K562 (cell line): Measurements from ENCODE around the gene JADE3. TPM values are rescaled to one million over a fixed set of nuclear protein-coding genes. Genes with fewer than 3 reads are reported as not detected.

Experiments used
- ATAC-seq: fragments of 200-7000 bp; cut with Tn5 transposase; 3 replicates; pipeline ENCODE4 v1.9.1; 2020; ENCODE audit warnings: moderate library complexity
- BruUV-seq: library from RNA; stranded (reverse); fragments of 400-500 nt; replicated peaks from 2 replicates; lab custom pipeline; 2021; lab: Mats Ljungman, UMichigan
- CTCF ChIA-PET: fragments of 300-600 bp; formaldehyde crosslinking; extraction: SDS; loops from one replicate; lab custom pipeline; 2021; ENCODE audit warnings: low intra/inter-chr PET ratio; lab: Yijun Ruan, JAX
- POLR2A ChIA-PET: fragments of 300-600, 350-650 bp; sonication (Branson Sonifier 250); formaldehyde crosslinking; extraction: SDS; loops from one replicate; lab custom pipeline; 2021; ENCODE audit warnings: antibody characterized with exemption, inconsistent platforms; lab: Yijun Ruan, JAX
- DNase-seq, 4 experiments: peaks; one replicate each; pipeline versions ENCODE4 v3.0.0 to v3.0.0-alpha.2; 2011 to 2018; ENCODE audit warnings: low spot score in 3 of 4, mixed read lengths in 3 of 4; ENCODE audit errors: extremely low read depth in 1 of 4
- FAIRE-seq: peaks from 2 replicates; lab custom pipeline; 2011; peaks lifted over from hg19 to GRCh38; lab: Jason Lieb, UNC
- H2AFZ ChIP-seq: 2 replicates; pipeline ENCODE4 v1.6.0; 2011; ENCODE audit warnings: low read depth, low read length, control low read depth, inconsistent platforms
- H3K27ac ChIP-seq: fragments of 200-600 bp; 3 replicates; pipeline ENCODE4 v1.8.0; 2011; ENCODE audit warnings: low read depth, mild to moderate bottlenecking, control low read depth, inconsistent platforms, low read length, moderate library complexity, mixed read lengths; ENCODE audit errors: extremely low read depth
- H3K27me3 ChIP-seq, 2 experiments: fragments of 300-600 bp in 1 of 2; 2 replicates in 1 of 2; 3 replicates in 1 of 2; pipeline versions ENCODE4 v1.6.0 to v1.8.0; 2011; ENCODE audit warnings: inconsistent platforms in 2 of 2, low read length in 2 of 2, mild to moderate bottlenecking in 1 of 2, mixed read lengths in 1 of 2, moderate library complexity in 1 of 2; ENCODE audit not compliant: control insufficient read depth in 2 of 2, insufficient read depth in 2 of 2
- H3K36me3 ChIP-seq: fragments of 300-600 bp; 3 replicates; pipeline ENCODE4 v1.8.0; 2011; ENCODE audit warnings: mild to moderate bottlenecking, low read length, inconsistent platforms; ENCODE audit not compliant: control insufficient read depth, insufficient read depth
- H3K4me1 ChIP-seq, 2 experiments: fragments of 200-600 bp in 1 of 2; replicated peaks in 1 of 2; 2 replicates in 1 of 2; 3 replicates in 1 of 2; pipeline versions ENCODE4 v1.5.1 to v1.8.0; 2011; ENCODE audit warnings: inconsistent platforms in 2 of 2, low read length in 2 of 2, mild to moderate bottlenecking in 1 of 2, mixed read lengths in 1 of 2, moderate library complexity in 1 of 2; ENCODE audit not compliant: control insufficient read depth in 2 of 2, insufficient read depth in 2 of 2
- H3K4me2 ChIP-seq: 2 replicates; pipeline ENCODE4 v1.6.1; 2011; ENCODE audit warnings: low read length, control low read depth, inconsistent platforms, mixed read lengths; ENCODE audit not compliant: insufficient read depth
- H3K4me3 ChIP-seq: fragments of 200-600 bp; sonication (generic), shearing (Covaris generic); 2 replicates; pipeline ENCODE4 v1.5.1; 2016; ENCODE audit warnings: control low read depth, inconsistent platforms
- H3K79me2 ChIP-seq: fragments of 200-600 bp; 3 replicates; pipeline ENCODE4 v1.8.0; 2011; ENCODE audit warnings: low read length, inconsistent platforms; ENCODE audit not compliant: control insufficient read depth, insufficient read depth
- H3K9ac ChIP-seq, 2 experiments: 2 replicates each; pipeline versions ENCODE4 v1.6.0 to v1.6.1; 2011; ENCODE audit warnings: low read depth in 2 of 2, low read length in 2 of 2, control low read depth in 1 of 2, inconsistent platforms in 1 of 2, mild to moderate bottlenecking in 1 of 2, mixed read lengths in 1 of 2; ENCODE audit not compliant: insufficient read depth in 1 of 2
- H3K9me1 ChIP-seq: one replicate; pipeline ENCODE4 v1.6.0; 2011; ENCODE audit warnings: inconsistent platforms, mild to moderate bottlenecking, low read length, moderate library complexity; ENCODE audit not compliant: control insufficient read depth, insufficient read depth
- H3K9me3 ChIP-seq: replicated peaks from 2 replicates; pipeline ENCODE4 v1.5.1; 2011; ENCODE audit warnings: low read depth, low read length, inconsistent platforms; ENCODE audit not compliant: control insufficient read depth, insufficient read depth
- H4K20me1 ChIP-seq: replicated peaks from 2 replicates; pipeline ENCODE4 v1.6.1; 2011; ENCODE audit warnings: low read length, inconsistent platforms, mixed read lengths; ENCODE audit not compliant: control insufficient read depth, insufficient read depth
- COPS2 ChIP-seq: fragments of 450-650 bp; conservative IDR thresholded peaks from 2 replicates; pipeline ENCODE4 v1.6.1; 2016; ENCODE audit warnings: mild to moderate bottlenecking, moderate library complexity
- ELF1 ChIP-seq: fragments of 200-800 bp; sonication (Bioruptor generic); IDR thresholded peaks from 2 replicates; pipeline ENCODE4 v1.6.1; 2016; ENCODE audit warnings: missing genetic modification characterization, missing compliant biosample characterization
- ELK3 ChIP-seq: fragments of 450-650 bp; formaldehyde crosslinking; IDR thresholded peaks from 2 replicates; pipeline ENCODE4 v1.4.0; 2020; ENCODE audit warnings: mild to moderate bottlenecking
- PHF8 ChIP-seq: fragments of 200-600 bp; sonication (generic); IDR thresholded peaks from 2 replicates; pipeline ENCODE4 v1.6.1; 2012; ENCODE audit warnings: mixed run types, mild to moderate bottlenecking, inconsistent platforms, low read length, moderate library complexity, borderline replicate concordance
- PTRF ChIP-seq: fragments of 450-650 bp; IDR thresholded peaks from 2 replicates; pipeline ENCODE4 v1.6.1; 2016; ENCODE audit warnings: mild to moderate bottlenecking, missing genetic modification characterization, missing compliant biosample characterization
- SMARCC2 ChIP-seq: fragments of 450-650 bp; IDR thresholded peaks from 2 replicates; pipeline ENCODE4 v1.6.1; 2017; ENCODE audit warnings: antibody characterized with exemption, moderate library complexity, mild to moderate bottlenecking, low read depth
- ZKSCAN8 ChIP-seq: fragments of 200-800 bp; sonication (Bioruptor generic); IDR thresholded peaks from 2 replicates; pipeline ENCODE4 v1.6.1; 2016; ENCODE audit warnings: missing genetic modification characterization, missing compliant biosample characterization
- ZNF354B ChIP-seq: fragments of 250-450 bp; sonication (Bioruptor Pico); IDR thresholded peaks from 2 replicates; pipeline ENCODE4 v1.4.0; 2020
- ZNF668 ChIP-seq: fragments of 250-450 bp; sonication (Bioruptor Pico); IDR thresholded peaks from 2 replicates; pipeline ENCODE4 v1.8.0; 2022; ENCODE audit warnings: mild to moderate bottlenecking, inconsistent platforms
- WGBS: fragments of 100-300 bp; shearing (Covaris generic); methylation state at CpG from one replicate; pipeline ENCODE4 v1.1.6; 2016; ENCODE audit warnings: low coverage, mixed read lengths; ENCODE audit not compliant: insufficient coverage; ENCODE audit errors: missing lambda C conversion rate; 5-methylcytosine and 5-hydroxymethylcytosine counted together
- in situ Hi-C: fragments of 300-500 bp; cut with MboI; formaldehyde crosslinking; loops from 4 replicates; pipeline ENCODE4 v1.15.0; 2018; ENCODE audit warnings: inconsistent platforms, mixed read lengths
- intact Hi-C: fragments of 100-400 bp; cut with micrococcal nuclease; formaldehyde crosslinking; loops from 2 replicates; pipeline ENCODE4 v1.14.2; 2022
- polyA plus RNA-seq, 8 experiments: library from polyadenylated mRNA; depleted of rRNA in 4 of 8; stranded (reverse) in 5 of 8; unstranded in 3 of 8; fragments of >200 nt; fragmentation: Nextera tagmentation in 2 of 8; fragmentation: Illumina TruSeq in 1 of 8; extraction: Ambion mirVana in 2 of 8; extraction: Trizol in 1 of 8; gene quantifications; 2 replicates each; pipeline versions ENCODE4 v1.2.1 to v1.2.3, GENCODE V29; 2011 to 2014; ENCODE audit warnings: inconsistent platforms in 1 of 8, missing spikeins in 1 of 8
- total RNA-seq, 7 experiments: library from RNA; depleted of rRNA in 6 of 7; stranded (reverse); fragments of >200 nt in 6 of 7; fragmentation: Illumina TruSeq in 2 of 7; extraction: Trizol in 2 of 7; gene quantifications; 2 replicates each; pipeline versions ENCODE4 v1.2.1 to v1.2.3, GENCODE V29; 2011 to 2021; ENCODE audit warnings: low replicate concordance in 1 of 7
- TF ChIP-seq, protein P1 (sequence below): sonication (generic); formaldehyde crosslinking; IDR thresholded peaks from 2 replicates; pipeline ENCODE4 v1.8.0; 2022; ENCODE audit warnings: mild to moderate bottlenecking, missing genetic modification reagents
- TF ChIP-seq, protein P2 (sequence below): sonication (generic); formaldehyde crosslinking; IDR thresholded peaks from 2 replicates; pipeline ENCODE4 v1.8.0; 2022; ENCODE audit warnings: missing genetic modification reagents, mild to moderate bottlenecking, borderline replicate concordance

Gene JADE3
- total and polyA plus RNA-seq, 9 of the 15 experiments (the other 6 are each of a cell fraction or from before 2014, with no cell fraction given), result 2.6 to 10.0 (median 7.0) TPM

- no peak for TF ChIP-seq ELF1
- H3K27me3 ChIP-seq, result no peaks in the 10 kb centered on the region
- no peak overlapping the region for H3K9ac ChIP-seq
- ChIA-PET POLR2A (no interaction called here), CTCF (no interaction called here)
- no peak overlapping the region for H3K4me3 ChIP-seq
- H2AFZ ChIP-seq, result no peak overlapping the region
- no peak overlapping the region for H3K4me2 ChIP-seq
- intact Hi-C loops (no loop called here), in situ Hi-C loops (no loop called here)
- H3K9me1 ChIP-seq, result no peaks in the 10 kb centered on the region
- H3K27ac ChIP-seq, result no peak overlapping the region
- ATAC-seq, result no peak
- no peaks in the 10 kb centered on the region for H3K9me3 ChIP-seq
- no peak for FAIRE-seq
- no peak for DNase-seq
- H3K36me3 ChIP-seq, result 0 out of 3 replicates have a peak, but pooled peaks cover 2% of the 10 kb centered on the region
- H3K4me1 ChIP-seq, result no peaks in the 10 kb centered on the region
- no peaks in the 10 kb centered on the region for H3K79me2 ChIP-seq
- BruUV-seq, result no TSS peak
- H4K20me1 ChIP-seq, result no peaks in the 10 kb centered on the region
Observed at GRCh38 chrX:46994096-46994495, 81.9 kb downstream of the JADE3 start.

- no peaks in the 10 kb centered on the region for H3K27me3 ChIP-seq
- no peaks in the 10 kb centered on the region for H4K20me1 ChIP-seq
- no peaks in the 10 kb centered on the region for H3K79me2 ChIP-seq
- no peak for DNase-seq
- 49% methylated on average over 4 of the region's 4 CpGs for WGBS
- no peak overlapping the region for H3K9ac ChIP-seq
- ChIA-PET POLR2A (interaction anchor here (0.6 kb wide), 1 partner anchor 253 kb away, joined by 3 read pairs; no protein-coding TSS in a partner anchor), CTCF (no interaction called here)
- H3K9me1 ChIP-seq, result no peaks in the 10 kb centered on the region
- no peak overlapping the region for H3K27ac ChIP-seq
- no peaks in the 10 kb centered on the region for H3K4me1 ChIP-seq
- BruUV-seq, result no TSS peak
- TF ChIP-seq ZNF668 (CRISPR knock-in tag), result no peak
- no peak for TF ChIP-seq ZKSCAN8 (CRISPR knock-in tag)
- TF ChIP-seq COPS2, result no peak
- TF ChIP-seq SMARCC2, result no peak
- TF ChIP-seq, protein P1, sequence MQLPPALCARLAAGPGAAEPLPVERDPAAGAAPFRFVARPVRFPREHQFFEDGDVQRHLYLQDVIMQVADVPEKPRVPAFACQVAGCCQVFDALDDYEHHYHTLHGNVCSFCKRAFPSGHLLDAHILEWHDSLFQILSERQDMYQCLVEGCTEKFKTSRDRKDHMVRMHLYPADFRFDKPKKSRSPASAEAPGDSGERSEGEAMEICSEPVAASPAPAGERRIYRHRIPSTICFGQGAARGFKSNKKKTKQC, result no peak
- no peak for TF ChIP-seq PHF8
- no peak for TF ChIP-seq ZNF354B (CRISPR knock-in tag)
- TF ChIP-seq, protein P2, sequence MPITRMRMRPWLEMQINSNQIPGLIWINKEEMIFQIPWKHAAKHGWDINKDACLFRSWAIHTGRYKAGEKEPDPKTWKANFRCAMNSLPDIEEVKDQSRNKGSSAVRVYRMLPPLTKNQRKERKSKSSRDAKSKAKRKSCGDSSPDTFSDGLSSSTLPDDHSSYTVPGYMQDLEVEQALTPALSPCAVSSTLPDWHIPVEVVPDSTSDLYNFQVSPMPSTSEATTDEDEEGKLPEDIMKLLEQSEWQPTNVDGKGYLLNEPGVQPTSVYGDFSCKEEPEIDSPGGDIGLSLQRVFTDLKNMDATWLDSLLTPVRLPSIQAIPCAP (CRISPR knock-in tag), result no peak
- no peak for TF ChIP-seq PTRF (tag)
- TF ChIP-seq ELK3, result no peak
- H2AFZ ChIP-seq, result no peak overlapping the region
- intact Hi-C loops, result no loop called here
- H3K9me3 ChIP-seq, result no peaks in the 10 kb centered on the region
- H3K4me3 ChIP-seq, result no peak overlapping the region
- in situ Hi-C loops, result no loop called here
- no peak for FAIRE-seq
- H3K4me2 ChIP-seq, result no peak overlapping the region
- no peak for ATAC-seq
- no peaks in the 10 kb centered on the region for H3K36me3 ChIP-seq
Observed at GRCh38 chrX:47012131-47012530, 99.9 kb downstream of the JADE3 start.
